Left ventricle myocardium superior (tissue), 1 donor: Measurements from ENCODE around the gene PDE9A. TPM values are rescaled to one million over a fixed set of nuclear protein-coding genes. Genes with fewer than 3 reads are reported as not detected.
A peak's percentile ranks its signal among the peaks of the same experiment; 100 is the strongest.

ENCODE experiments used
- ATAC-seq: fragments of 200-7000 bp; cut with Tn5 transposase; one replicate; pipeline ENCODE4 v1.9.1; 2020; ENCODE audit warnings: mild to moderate bottlenecking, moderate library complexity
- DNase-seq: peaks from one replicate; pipeline ENCODE4 v3.0.0-alpha.2; 2020
- intact Hi-C: fragments of 100-400 bp; cut with micrococcal nuclease; formaldehyde crosslinking; loops from one replicate; pipeline ENCODE4 v1.11.0; 2022
- total RNA-seq: library from RNA; stranded (reverse); fragmentation: NEBNext Ultra II Directional; extraction: Animal tissue kit (Norgen Biotek cat#: 25700); gene quantifications from one replicate; pipeline ENCODE4 v1.2.1, GENCODE V29; 2021
- donor health status: DM: no; HTN: yes; CAD: no; lungs with severe emphysema.

PDE9A gene
- total RNA-seq, 1 donor from 2014 or later = 4.1 TPM

GRCh38 chr21:42745511-42746239 lies 92.3 kb downstream of the PDE9A start:
- DNase-seq = no peak
- no peak for ATAC-seq
- intact Hi-C loops = no loop called here

DNA sequence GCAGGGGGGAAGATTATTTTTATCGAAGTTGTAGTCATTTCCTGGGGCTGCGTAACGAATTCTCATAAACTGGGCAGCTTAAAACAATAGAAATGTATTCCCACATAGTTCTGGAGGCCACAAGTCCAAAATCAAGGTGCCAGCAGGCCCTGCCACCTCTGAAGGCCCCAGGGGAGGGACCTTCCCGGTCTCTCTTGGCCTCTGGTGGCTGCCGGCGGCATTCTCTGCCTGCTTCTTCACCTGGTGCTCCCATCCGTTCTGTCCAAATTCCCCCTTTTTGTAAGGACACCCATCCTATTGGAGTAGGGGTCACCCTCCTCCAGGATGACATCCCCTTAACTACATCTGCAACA lies 92.8 kb downstream of the PDE9A start:
- intact Hi-C loops = no loop called here
- no peak for DNase-seq
- ATAC-seq = no peak

GRCh38 chr21:42746593-42747275 lies 93.3 kb downstream of the PDE9A start:
- DNase-seq = peak; percentile 61
- intact Hi-C loops = no loop called here
- peak; percentile 48 for ATAC-seq

- ATAC-seq (no peak), DNase-seq (no peak)
- intact Hi-C loops = no loop called here
Observed at GRCh38 chr21:42747276-42747701, 93.9 kb downstream of the PDE9A start.

- DNase-seq = no peak
- intact Hi-C loops = no loop called here
- ATAC-seq = no peak
Observed at GRCh38 chr21:42747746-42748351, 94.4 kb downstream of the PDE9A start.

GRCh38 chr21:42748620-42749176 lies 95.3 kb downstream of the PDE9A start:
- no peak for ATAC-seq
- intact Hi-C loops = no loop called here
- DNase-seq = no peak

DNA sequence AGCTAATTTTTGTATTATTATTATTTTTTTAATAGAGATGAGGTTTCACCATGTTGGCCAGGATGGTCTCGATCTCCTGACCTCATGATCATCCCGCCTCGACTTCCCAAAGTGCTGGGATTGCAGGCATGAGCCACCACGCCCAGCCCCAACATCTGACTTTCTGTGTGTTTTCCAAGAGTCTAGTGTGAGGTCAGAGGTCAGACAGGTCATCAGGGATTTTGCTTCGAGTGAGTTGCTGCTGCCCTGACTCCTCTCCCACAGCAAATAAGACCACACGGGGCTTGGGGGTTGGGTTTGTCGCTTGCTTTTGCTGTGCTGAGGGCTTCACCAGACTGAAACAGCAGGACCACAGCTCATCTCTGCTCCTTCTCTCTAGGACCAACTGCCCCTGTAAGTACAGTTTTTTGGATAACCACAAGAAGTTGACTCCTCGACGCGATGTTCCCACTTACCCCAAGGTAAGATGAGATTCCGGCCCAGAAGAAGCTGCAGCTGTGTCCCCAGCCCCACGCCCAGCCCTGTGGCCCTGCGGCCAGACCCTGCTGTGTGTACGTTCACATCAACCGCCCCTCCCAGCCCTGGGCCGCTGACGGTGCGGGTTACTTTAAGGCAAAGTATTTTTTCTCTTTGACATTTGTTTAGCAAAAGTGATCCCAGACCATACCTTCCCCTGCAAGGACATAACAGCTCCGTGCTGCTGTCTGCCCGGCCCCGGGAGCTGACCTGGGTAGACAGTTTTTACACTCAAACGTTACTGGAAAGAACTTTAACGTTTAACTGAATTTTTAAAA lies 97.5 kb downstream of the PDE9A start:
- ATAC-seq (no peak), DNase-seq (no peak)
- intact Hi-C loops = no loop called here

DNA sequence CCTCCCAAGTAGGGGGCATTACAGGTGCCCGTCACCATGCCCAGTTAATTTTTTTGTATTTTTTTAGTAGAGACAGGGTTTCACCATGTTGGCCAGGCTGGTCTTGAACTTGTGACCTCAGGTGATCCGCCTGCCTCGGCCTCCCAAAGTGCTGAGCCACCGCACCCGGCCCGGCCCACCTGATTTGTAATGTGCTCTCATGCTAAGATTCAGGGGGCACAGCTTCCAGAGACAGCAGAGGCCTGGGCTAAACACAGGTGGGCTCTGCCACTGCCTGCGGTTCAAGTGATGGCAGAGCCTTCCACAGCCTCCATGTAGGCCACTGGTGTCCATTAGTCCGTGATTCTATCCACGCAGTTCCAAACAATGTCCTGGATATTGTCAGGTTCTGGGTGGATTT lies 98.4 kb downstream of the PDE9A start:
- DNase-seq (no peak), ATAC-seq (no peak)
- intact Hi-C loops = no loop called here

DNA sequence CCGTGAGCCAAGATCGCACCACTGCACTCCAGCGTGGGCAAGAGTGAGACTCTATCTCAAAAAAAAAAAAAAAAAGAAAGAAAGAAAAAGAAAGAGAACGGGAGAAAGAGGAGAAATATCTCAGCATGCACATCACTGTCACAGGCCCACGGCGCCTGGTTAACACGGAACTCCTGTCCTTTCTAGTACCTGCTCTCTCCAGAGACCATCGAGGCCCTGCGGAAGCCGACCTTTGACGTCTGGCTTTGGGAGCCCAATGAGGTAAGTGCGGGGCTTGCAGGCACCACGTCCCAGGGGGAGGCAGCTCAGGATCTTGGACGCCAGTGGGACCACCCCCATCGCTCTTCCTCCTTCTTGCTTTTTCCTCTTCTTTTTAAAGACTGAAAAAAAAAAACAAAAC lies 100.4 kb downstream of the PDE9A start:
- DNase-seq (no peak), ATAC-seq (no peak)
- intact Hi-C loops = no loop called here

DNA sequence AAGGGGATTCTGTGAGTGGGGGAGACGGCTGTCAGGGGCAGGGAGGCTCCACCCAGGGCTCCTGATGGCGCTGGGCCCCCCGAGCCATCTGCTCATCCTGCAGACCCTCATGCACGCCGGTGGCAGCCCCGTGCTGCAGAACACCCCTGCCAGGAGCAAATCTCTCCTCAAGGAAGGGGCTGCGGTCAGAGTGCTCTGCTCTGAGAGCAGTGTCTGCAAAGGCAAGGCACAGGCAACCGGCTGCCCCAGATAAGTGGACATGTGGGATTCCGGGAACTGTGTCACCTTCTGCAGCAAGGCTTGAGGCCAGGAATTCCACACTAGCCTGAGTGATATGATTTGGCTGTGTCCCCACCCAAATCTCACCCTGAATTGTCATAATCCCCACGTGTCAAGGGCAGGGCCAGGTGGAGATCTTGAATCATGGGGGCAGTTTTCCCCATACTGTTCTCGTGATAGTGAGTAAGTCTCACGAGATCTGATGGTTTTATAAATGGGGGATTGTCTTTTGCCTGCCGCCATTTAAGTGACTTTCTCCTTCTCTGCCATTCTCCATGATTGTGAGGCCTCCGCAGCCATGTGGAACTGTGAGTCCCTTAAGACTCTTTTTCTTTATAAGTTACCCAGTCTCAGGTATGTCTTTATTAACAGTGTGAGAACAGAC lies 101.0 kb downstream of the PDE9A start:
- intact Hi-C loops = no loop called here
- ATAC-seq = peak; percentile 81
- DNase-seq = no peak

DNA sequence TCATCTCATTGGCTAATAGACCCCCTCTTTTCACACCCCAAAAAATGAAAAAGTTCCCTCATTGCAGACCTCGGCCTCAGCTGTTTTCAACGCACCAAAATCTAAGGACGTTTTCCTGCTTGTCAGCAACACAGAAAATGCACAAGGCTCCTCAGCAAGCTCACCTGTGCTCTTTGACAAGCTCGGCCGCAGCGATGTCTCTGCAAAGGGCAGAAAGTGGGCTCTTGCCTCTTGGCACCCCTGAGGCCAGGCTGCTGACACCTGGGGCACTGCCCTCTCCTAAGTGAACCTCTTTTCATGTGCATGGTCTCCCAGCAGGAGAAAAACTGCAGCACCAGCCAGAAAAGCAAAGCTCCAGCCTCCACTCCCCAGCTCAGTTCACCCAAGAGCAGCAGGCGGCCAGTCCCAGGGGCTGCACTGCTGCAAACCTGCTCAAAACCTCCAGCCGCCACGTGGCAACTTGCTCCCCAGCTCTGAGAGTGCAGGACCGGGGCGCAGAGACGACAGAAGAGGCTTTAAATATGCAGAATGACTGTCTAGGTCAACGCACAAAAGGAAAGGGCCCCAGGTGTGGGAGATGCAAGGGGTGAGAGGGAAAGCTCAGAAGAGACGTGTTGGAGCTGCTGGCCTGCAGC lies 101.7 kb downstream of the PDE9A start:
- intact Hi-C loops = no loop called here
- no peak for ATAC-seq
- no peak for DNase-seq

DNA sequence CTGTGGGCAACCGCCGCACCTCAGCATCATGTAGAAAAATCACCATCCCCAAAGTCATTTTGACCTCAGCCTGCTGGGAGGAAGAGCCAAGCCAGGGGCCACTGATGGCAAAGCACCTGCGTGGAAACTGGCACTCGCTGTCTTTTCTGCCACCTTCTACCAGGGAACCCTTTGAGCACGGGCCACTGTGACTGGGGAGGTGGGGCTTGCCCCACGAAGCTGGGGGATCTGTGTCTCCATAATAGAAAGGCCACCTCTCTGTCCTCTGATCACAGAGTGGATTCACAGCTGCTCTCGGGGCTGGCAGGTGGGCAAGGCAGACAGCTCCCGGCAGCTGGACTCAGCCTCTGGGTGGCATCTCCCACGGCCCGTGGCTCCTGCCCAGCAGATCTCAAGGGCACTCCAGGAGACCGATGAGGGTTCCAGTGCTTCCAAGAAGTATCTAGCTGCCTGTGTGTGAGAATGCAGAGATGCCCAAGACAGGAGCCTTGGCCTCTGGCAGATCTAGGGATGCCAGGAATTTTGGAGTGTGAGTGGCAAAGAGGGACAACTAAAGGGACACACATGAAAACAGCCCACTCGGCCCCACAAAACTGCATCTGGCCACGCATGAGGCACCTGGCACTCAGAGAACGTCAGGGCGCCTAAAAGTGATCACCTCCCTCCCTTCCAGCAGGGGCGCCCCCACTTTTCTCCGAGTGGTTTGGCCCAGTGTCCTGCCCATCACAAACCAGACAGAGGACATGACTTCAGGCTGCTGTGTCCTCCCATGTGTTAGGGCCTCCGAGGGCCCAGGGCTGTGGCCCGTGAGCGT lies 102.6 kb downstream of the PDE9A start:
- ATAC-seq (no peak), DNase-seq (no peak)
- intact Hi-C loops = no loop called here

DNA sequence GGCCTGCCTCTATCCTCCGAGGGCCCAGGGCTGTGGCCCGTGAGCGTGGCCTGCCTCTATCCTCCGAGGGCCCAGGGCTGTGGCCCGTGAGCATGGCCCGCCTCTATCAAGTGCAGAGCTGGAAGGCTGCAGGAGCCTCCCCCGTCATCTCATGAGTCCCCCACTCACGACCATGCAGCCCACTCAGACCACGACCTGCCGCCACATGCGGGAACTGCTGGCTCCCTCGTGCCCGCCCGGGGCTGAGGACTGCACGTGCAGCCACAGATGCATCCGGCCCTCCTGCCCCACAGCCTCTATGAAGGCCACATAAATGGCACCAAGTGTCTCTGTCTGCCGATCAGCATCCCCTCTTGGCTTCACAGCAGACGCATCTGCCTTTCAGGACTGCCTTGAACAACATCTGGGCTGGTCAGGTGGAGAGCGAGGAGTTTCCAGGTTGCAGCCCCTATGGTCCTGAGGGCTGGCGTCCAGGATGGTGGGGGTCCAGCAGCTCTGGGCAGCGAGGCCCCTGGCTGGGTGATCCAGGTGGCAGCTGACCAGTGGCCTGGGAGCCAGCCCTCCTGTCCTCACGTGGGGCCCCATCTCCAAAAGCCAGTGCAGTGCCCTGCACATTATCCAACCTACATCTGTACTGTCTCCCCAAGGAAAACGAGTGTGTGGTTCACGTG lies 103.3 kb downstream of the PDE9A start:
- DNase-seq = no peak
- intact Hi-C loops = no loop called here
- ATAC-seq = no peak

DNA sequence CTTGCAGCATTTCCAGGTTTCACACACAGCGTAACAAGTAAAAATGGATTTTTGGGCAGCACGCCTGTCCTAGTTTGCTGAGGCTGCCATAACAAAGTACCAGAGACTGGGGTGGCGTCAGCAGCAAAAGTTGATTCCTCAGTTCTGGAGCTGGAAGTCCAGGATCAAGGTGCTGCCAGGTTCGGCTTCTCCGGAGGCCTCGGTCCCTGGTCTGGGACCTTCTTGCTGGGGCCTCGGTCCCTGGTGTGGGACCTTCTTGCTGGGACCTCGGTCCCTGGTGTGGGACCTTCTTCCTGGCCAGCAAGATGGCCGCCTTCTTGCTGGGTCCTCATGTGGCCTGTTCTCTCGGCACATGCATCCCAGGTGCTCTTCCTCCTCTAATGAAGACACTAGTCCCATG lies 104.0 kb downstream of the PDE9A start:
- ATAC-seq = no peak
- no peak for DNase-seq

GRCh38 chr21:42757826-42758655 lies 104.6 kb downstream of the PDE9A start:
- ATAC-seq (no peak), DNase-seq (no peak)
- intact Hi-C loops = no loop called here

More for the DNA sequence above, 104.0 kb downstream of the PDE9A start:
- intact Hi-C loops = no loop called here
